ENCODE data around the gene PPP1R13B. TPM values are rescaled to one million over a fixed set of nuclear protein-coding genes. Genes with fewer than 3 reads are reported as not detected.
"Not testable (repeated sequence)": the region's sequence is repeated elsewhere in the genome, so short reads cannot be mapped to it uniquely, and the experiment has no call there.

PPP1R13B gene
- total RNA-seq, 3 donors from 2014 or later: 6.4 to 21.8 (median 18.4) TPM

DNA sequence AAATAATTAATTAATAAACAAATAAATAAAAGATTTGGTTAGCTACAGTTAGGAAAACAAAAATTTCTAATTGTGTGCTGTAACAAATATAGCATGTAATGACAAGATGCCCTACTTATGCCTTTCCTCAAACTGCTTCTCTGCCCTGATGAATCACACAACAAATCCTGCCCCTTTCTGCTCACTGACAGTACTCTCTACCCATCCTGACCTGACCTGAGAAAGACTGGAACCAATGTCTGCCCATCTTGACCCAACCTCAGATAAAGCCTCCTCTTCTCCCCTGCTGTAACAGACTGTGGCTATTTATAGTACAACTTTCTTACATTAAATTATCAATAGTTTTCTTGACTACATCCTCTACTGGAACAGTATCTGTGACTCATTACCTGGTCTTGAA lies 43.7 kb downstream of the PPP1R13B start:
- Histone ChIP-seq H3K36me3 (no peaks in the 10 kb centered on the region), H3K9me3 (no peaks in the 10 kb centered on the region), H3K4me3 (no peak overlapping the region), H3K4me1 (no peaks in the 10 kb centered on the region), H3K27me3 (no peaks in the 10 kb centered on the region), H3K27ac (no peak overlapping the region)
- TF ChIP-seq, protein P1, sequence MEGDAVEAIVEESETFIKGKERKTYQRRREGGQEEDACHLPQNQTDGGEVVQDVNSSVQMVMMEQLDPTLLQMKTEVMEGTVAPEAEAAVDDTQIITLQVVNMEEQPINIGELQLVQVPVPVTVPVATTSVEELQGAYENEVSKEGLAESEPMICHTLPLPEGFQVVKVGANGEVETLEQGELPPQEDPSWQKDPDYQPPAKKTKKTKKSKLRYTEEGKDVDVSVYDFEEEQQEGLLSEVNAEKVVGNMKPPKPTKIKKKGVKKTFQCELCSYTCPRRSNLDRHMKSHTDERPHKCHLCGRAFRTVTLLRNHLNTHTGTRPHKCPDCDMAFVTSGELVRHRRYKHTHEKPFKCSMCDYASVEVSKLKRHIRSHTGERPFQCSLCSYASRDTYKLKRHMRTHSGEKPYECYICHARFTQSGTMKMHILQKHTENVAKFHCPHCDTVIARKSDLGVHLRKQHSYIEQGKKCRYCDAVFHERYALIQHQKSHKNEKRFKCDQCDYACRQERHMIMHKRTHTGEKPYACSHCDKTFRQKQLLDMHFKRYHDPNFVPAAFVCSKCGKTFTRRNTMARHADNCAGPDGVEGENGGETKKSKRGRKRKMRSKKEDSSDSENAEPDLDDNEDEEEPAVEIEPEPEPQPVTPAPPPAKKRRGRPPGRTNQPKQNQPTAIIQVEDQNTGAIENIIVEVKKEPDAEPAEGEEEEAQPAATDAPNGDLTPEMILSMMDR (IDR thresholded peaks at IDR 0.05): no peak
- no peak for TF ChIP-seq POLR2A (IDR thresholded peaks at IDR 0.05)
- TF ChIP-seq POLR2AphosphoS5 (IDR thresholded peaks at IDR 0.05): no peak
- intact Hi-C loops (cut with DNase I; ENCODE audit: low total_unique reads): no loop called here
- no peak for DNase-seq (ENCODE audit: low spot score in 2 of 2)

DNA sequence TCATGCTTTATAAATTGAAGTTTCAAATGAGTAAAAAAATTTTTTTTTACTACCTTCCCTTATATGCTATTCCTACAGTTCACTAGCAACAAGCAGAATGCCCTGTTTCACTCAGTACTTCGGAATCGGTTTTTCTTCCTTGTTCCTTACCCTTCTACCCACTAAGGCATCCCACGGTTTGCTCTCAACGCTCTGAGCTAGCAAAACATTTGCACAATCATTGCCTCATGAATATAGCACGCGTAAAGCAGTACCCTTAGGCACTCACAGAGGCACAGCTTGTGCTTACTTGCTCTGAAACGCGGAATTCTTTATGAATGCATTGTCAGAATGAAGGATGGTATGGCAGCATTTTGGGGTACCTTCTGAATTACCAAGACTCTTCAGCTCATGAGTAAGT lies 45.0 kb downstream of the PPP1R13B start:
- Histone ChIP-seq H3K27ac (no peak overlapping the region), H3K36me3 (no peaks in the 10 kb centered on the region), H3K4me1 (no peaks in the 10 kb centered on the region), H3K27me3 (no peaks in the 10 kb centered on the region), H3K4me3 (no peak overlapping the region), H3K9me3 (no peaks in the 10 kb centered on the region)
- intact Hi-C loops (cut with DNase I; ENCODE audit: low total_unique reads): no loop called here
- TF ChIP-seq POLR2A (IDR thresholded peaks at IDR 0.05) (no peak), POLR2AphosphoS5 (IDR thresholded peaks at IDR 0.05) (no peak)
- TF ChIP-seq, protein P1 (IDR thresholded peaks at IDR 0.05): no peak
- DNase-seq (ENCODE audit: low spot score in 2 of 2): no peak

DNA sequence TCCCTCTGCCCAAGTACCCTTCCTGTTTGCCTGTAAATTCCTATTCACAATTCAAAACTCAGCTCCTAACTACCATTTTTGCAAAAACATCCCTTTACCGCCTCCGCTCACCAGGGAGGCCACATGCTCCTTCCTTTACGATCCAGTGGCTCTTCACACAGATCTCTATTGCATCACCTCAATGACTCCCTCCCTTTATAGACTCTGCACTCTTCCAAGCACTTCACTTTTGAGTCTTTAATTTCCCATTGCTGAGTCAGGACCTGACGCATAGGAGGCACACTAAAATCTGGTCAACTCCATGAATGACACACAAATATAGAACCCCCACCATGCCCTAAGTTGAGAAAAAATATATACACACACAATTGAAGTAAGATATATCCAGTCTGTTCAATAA lies 45.9 kb downstream of the PPP1R13B start:
- no peak for DNase-seq (ENCODE audit: low spot score in 2 of 2)
- TF ChIP-seq, protein P1 (IDR thresholded peaks at IDR 0.05): no peak
- TF ChIP-seq POLR2AphosphoS5 (IDR thresholded peaks at IDR 0.05): no peak
- no peak for TF ChIP-seq POLR2A (IDR thresholded peaks at IDR 0.05)
- Histone ChIP-seq H3K27ac (no peak overlapping the region), H3K27me3 (no peaks in the 10 kb centered on the region), H3K9me3 (no peaks in the 10 kb centered on the region), H3K4me3 (no peak overlapping the region), H3K4me1 (no peaks in the 10 kb centered on the region), H3K36me3 (no peaks in the 10 kb centered on the region)
- intact Hi-C loops (cut with DNase I; ENCODE audit: low total_unique reads): no loop called here

DNA sequence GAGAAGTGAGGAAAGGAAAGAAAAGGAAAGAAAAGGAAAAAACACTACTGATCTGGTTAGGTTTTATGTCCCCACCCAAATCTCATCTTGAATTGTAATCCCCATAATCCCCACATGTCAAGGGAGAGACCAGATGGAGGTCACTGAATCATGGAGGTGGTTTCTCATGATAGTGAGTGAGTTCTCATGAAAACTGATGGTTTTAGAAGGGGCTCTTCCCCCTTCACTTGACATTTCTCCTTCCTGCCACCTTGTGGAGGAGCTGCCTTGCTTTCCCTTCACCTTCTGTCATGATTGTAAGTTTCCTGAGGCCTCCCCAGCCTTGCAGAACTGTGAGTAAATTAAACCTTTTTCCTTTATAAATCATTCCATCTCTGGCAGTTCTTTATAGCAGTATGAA lies 54.2 kb downstream of the PPP1R13B start:
- H3K4me3 ChIP-seq; H3K27me3 ChIP-seq; H3K27ac ChIP-seq; intact Hi-C loops (cut with DNase I; ENCODE audit: low total_unique reads); H3K9me3 ChIP-seq; DNase-seq (ENCODE audit: low spot score in 2 of 2); H3K4me1 ChIP-seq; H3K36me3 ChIP-seq: not testable (repeated sequence)

DNA sequence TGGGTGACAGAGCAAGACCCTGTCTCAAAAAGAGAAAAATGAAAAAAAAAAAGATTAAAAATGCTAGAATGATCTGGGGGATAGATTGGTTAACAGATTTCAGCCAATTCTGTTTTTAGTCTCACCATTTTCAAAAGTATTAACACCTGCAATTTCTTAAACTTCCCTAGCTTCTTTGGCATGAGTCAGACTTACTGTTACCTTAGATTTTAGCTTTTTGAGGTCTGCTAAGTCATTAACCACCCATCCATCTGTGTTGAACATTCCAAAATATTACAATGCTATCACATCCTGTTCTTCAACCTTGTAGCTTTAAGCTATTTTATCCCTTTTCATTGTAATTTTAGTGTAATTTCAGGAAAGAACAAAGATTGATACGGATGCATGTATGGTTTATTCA lies 59.3 kb downstream of the PPP1R13B start:
- TF ChIP-seq, protein P1 (IDR thresholded peaks at IDR 0.05): no peak
- TF ChIP-seq POLR2A (IDR thresholded peaks at IDR 0.05) (no peak), POLR2AphosphoS5 (IDR thresholded peaks at IDR 0.05) (no peak)
- H3K4me1 ChIP-seq: no peaks in the 10 kb centered on the region
- intact Hi-C loops (cut with DNase I; ENCODE audit: low total_unique reads): no loop called here

DNA sequence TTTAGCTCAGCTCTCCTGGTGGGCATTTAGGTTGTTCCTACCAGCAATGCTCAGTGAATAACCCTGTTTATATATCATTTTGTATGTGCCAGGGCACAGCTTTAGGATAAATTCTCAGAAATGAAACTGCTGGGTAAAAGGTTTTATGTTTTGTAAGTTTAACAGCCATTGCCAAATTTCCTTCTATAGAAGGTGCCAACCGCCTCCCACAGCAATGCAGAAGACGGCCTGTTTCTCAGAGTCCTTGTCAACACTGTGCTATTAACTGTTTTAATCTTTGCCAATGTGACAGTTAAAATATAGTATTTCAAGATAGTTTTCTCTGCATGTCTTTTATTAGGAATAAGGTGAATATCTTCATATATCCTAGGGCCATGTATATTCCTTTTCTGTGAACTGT lies 65.0 kb downstream of the PPP1R13B start:
- no peaks in the 10 kb centered on the region for H3K27me3 ChIP-seq
- H3K27ac ChIP-seq: no peak overlapping the region
- TF ChIP-seq POLR2AphosphoS5 (IDR thresholded peaks at IDR 0.05) (no peak), POLR2A (IDR thresholded peaks at IDR 0.05) (no peak)
- TF ChIP-seq, protein P1 (IDR thresholded peaks at IDR 0.05): no peak
- H3K36me3 ChIP-seq: no peaks in the 10 kb centered on the region
- H3K4me3 ChIP-seq: no peak overlapping the region
- no peak for DNase-seq (ENCODE audit: low spot score in 2 of 2)
- no peaks in the 10 kb centered on the region for H3K9me3 ChIP-seq
- H3K4me1 ChIP-seq: no peaks in the 10 kb centered on the region
- intact Hi-C loops (cut with DNase I; ENCODE audit: low total_unique reads): no loop called here

More for the DNA sequence above, 59.3 kb downstream of the PPP1R13B start:
- Histone ChIP-seq H3K27me3 (no peaks in the 10 kb centered on the region), H3K27ac (no peak overlapping the region), H3K4me3 (no peak overlapping the region), H3K9me3 (no peaks in the 10 kb centered on the region), H3K36me3 (no peaks in the 10 kb centered on the region)
- DNase-seq (ENCODE audit: low spot score in 2 of 2): no peak

DNA sequence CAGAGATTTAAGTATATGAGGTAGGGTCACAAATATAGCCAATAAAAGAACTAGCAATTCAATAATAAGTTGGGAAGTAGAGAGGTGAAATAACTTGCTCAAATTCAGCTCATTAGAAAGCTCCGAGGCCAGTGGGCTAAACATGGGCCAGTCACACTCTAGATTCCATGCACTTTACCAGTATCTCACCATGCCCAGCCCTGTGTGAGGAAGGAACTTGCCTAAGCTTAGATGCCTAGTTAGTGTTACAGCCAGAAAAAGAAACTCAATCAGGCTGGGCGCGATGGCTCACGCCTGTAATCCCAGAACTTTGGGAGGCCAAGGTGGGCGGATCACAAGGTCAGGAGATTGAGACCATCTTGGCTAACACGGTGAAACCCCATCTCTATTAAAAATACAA lies 71.1 kb downstream of the PPP1R13B start:
- H3K36me3 ChIP-seq; H3K4me1 ChIP-seq; H3K27me3 ChIP-seq; H3K4me3 ChIP-seq; H3K9me3 ChIP-seq; DNase-seq (ENCODE audit: low spot score in 2 of 2); H3K27ac ChIP-seq: not testable (repeated sequence)
- intact Hi-C loops (cut with DNase I; ENCODE audit: low total_unique reads): loop anchor here (10.0 kb wide), 1 partner anchor 1128 kb away; no protein-coding TSS in a partner anchor

Measured in breast epithelium (tissue), 4 donors.